ENCODE results near the gene LRRC7. TPM values are rescaled to one million over a fixed set of nuclear protein-coding genes. Genes with fewer than 3 reads are reported as not detected.
"Not testable (repeated sequence)": the region's sequence is repeated elsewhere in the genome, so short reads cannot be mapped to it uniquely, and the experiment has no call there.

LRRC7 gene
- total RNA-seq, 6 experiments from 2014 or later, result 0.09 to 0.33 (median 0.23) TPM

- H3K4me3 Mint-ChIP-seq, result no peak overlapping the region
- peaks cover 5% of the 10 kb centered on the region for H3K9me3 Mint-ChIP-seq
- H3K27ac Mint-ChIP-seq, result no peak overlapping the region
- DNase-seq, result no peak
- H3K36me3 Mint-ChIP-seq (ENCODE audit: low read depth), result no peaks in the 10 kb centered on the region
- TF ChIP-seq CTCF (IDR thresholded peaks at IDR 0.05), result no peak
- peaks cover 7% of the 10 kb centered on the region; the same call in 1 of the 2 replicates for H3K4me1 Mint-ChIP-seq (ENCODE audit: low read depth)
- H3K27me3 Mint-ChIP-seq (ENCODE audit: insufficient read depth), result no peaks in the 10 kb centered on the region
Observed at GRCh38 chr1:69919129-69919921, 351.6 kb downstream of the LRRC7 start.

GRCh38 chr1:69919922-69920273 lies 352.2 kb downstream of the LRRC7 start:
- no peaks in the 10 kb centered on the region for H3K27me3 Mint-ChIP-seq (ENCODE audit: insufficient read depth)
- H3K4me1 Mint-ChIP-seq (ENCODE audit: low read depth), result peaks cover 3% of the 10 kb centered on the region; the same call in 1 of the 2 replicates
- no peak overlapping the region for H3K27ac Mint-ChIP-seq
- H3K4me3 Mint-ChIP-seq, result no peak overlapping the region
- no peak for TF ChIP-seq CTCF (IDR thresholded peaks at IDR 0.05)
- no peak for DNase-seq
- H3K36me3 Mint-ChIP-seq (ENCODE audit: low read depth), result no peaks in the 10 kb centered on the region
- H3K9me3 Mint-ChIP-seq, result peaks cover 5% of the 10 kb centered on the region

- Mint-ChIP-seq H3K27ac (no peak overlapping the region), H3K36me3 (ENCODE audit: low read depth) (no peaks in the 10 kb centered on the region), H3K4me1 (ENCODE audit: low read depth) (no peaks in the 10 kb centered on the region), H3K4me3 (no peak overlapping the region), H3K27me3 (ENCODE audit: insufficient read depth) (no peaks in the 10 kb centered on the region), H3K9me3 (peaks cover 5% of the 10 kb centered on the region)
- no peak for DNase-seq
- no peak for TF ChIP-seq CTCF (IDR thresholded peaks at IDR 0.05)
Observed at GRCh38 chr1:69920426-69920825, 352.7 kb downstream of the LRRC7 start.

GRCh38 chr1:69921486-69921885 lies 353.8 kb downstream of the LRRC7 start:
- Mint-ChIP-seq H3K4me3 (no peak overlapping the region), H3K27me3 (ENCODE audit: insufficient read depth) (no peaks in the 10 kb centered on the region), H3K36me3 (ENCODE audit: low read depth) (no peaks in the 10 kb centered on the region), H3K9me3 (peaks cover 5% of the 10 kb centered on the region), H3K4me1 (ENCODE audit: low read depth) (no peaks in the 10 kb centered on the region), H3K27ac (no peak overlapping the region)
- no peak for TF ChIP-seq CTCF (IDR thresholded peaks at IDR 0.05)
- no peak for DNase-seq

GRCh38 chr1:69928234-69928633 lies 360.5 kb downstream of the LRRC7 start:
- not testable (repeated sequence) for H3K27me3 Mint-ChIP-seq (ENCODE audit: insufficient read depth); H3K27ac Mint-ChIP-seq; DNase-seq; H3K4me3 Mint-ChIP-seq; H3K4me1 Mint-ChIP-seq (ENCODE audit: low read depth); H3K36me3 Mint-ChIP-seq (ENCODE audit: low read depth)
- peaks cover 17% of the 10 kb centered on the region for H3K9me3 Mint-ChIP-seq

- Mint-ChIP-seq H3K27me3 (ENCODE audit: insufficient read depth) (no peaks in the 10 kb centered on the region), H3K36me3 (ENCODE audit: low read depth) (0 out of 2 replicates have a peak, but pooled peaks cover 6% of the 10 kb centered on the region), H3K9me3 (peaks cover 17% of the 10 kb centered on the region), H3K27ac (no peak overlapping the region), H3K4me1 (ENCODE audit: low read depth) (no peaks in the 10 kb centered on the region), H3K4me3 (no peak overlapping the region)
- no peak for TF ChIP-seq CTCF (IDR thresholded peaks at IDR 0.05)
- DNase-seq, result no peak
Observed at GRCh38 chr1:69929308-69930057, 361.8 kb downstream of the LRRC7 start.
